Measurements from ENCODE around the gene INSL3.

- TF ChIP-seq CTCF (IDR thresholded peaks at IDR 0.05; ENCODE audit: borderline replicate concordance, extremely low read depth, low read length, poor library complexity, severe bottlenecking): peak; percentile 99
- TF ChIP-seq EZH2 (IDR thresholded peaks at IDR 0.05; ENCODE audit: borderline replicate concordance, low read depth, low read length, severe bottlenecking): no peak
These were observed 34.2 kb upstream of the INSL3 start for GRCh38 chr19:17855280-17856152.

All from DND-41 (cell line).